ENCODE data around the gene EIF5.

The EIF5 gene

GRCh38 chr14:103370087-103370486, 36.0 kb downstream of the EIF5 start:
- DNase-seq (ENCODE audit: low read depth), result no peak

GRCh38 chr14:103372017-103372416, 38.0 kb downstream of the EIF5 start:
- DNase-seq (ENCODE audit: low read depth), result no peak

- DNase-seq (ENCODE audit: low read depth), result no peak
Measured at GRCh38 chr14:103372552-103373304, 38.7 kb downstream of the EIF5 start.

- no peak for DNase-seq (ENCODE audit: low read depth)
Measured at GRCh38 chr14:103374121-103374520, 40.1 kb downstream of the EIF5 start.

- no peak for DNase-seq (ENCODE audit: low read depth)
Measured at GRCh38 chr14:103377522-103378037, 43.5 kb downstream of the EIF5 start.

- DNase-seq (ENCODE audit: low read depth), result no peak
Measured at GRCh38 chr14:103378038-103378854, 44.2 kb downstream of the EIF5 start.

GRCh38 chr14:103380719-103381377, 46.8 kb downstream of the EIF5 start:
- DNase-seq (ENCODE audit: low read depth), result no peak

- no peak for DNase-seq (ENCODE audit: low read depth)
Measured at GRCh38 chr14:103382376-103382775, 48.3 kb downstream of the EIF5 start.

- no peak for DNase-seq (ENCODE audit: low read depth)
Measured at GRCh38 chr14:103384450-103385151, 50.6 kb downstream of the EIF5 start.

GRCh38 chr14:103385152-103385928, 51.3 kb downstream of the EIF5 start, which contains the start of gene MARK3:
TSS of gene MARK3 (plus strand) at chr14:103385415. CDS start at chr14:103386030, 615 bp downstream.
- DNase-seq (ENCODE audit: low read depth), result peak; percentile 94

GRCh38 chr14:103385929-103386712, 52.1 kb downstream of the EIF5 start:
- peak; percentile 6 for DNase-seq (ENCODE audit: low read depth)

GRCh38 chr14:103386713-103387329, 52.8 kb downstream of the EIF5 start:
- no peak for DNase-seq (ENCODE audit: low read depth)

- DNase-seq (ENCODE audit: low read depth), result no peak
Measured at GRCh38 chr14:103388664-103389063, 54.6 kb downstream of the EIF5 start.

GRCh38 chr14:103390605-103391004, 56.6 kb downstream of the EIF5 start:
- DNase-seq (ENCODE audit: low read depth), result no peak

- peak; percentile 28 for DNase-seq (ENCODE audit: low read depth)
Measured at GRCh38 chr14:103391048-103391447, 57.0 kb downstream of the EIF5 start.

GRCh38 chr14:103392106-103392505, 58.1 kb downstream of the EIF5 start:
- no peak for DNase-seq (ENCODE audit: low read depth)

- no peak for DNase-seq (ENCODE audit: low read depth)
Measured at GRCh38 chr14:103392572-103392971, 58.5 kb downstream of the EIF5 start.

- no peak for DNase-seq (ENCODE audit: low read depth)
Measured at GRCh38 chr14:103393070-103393469, 59.0 kb downstream of the EIF5 start.

Data from T follicular helper cell (primary cell).